Fibroblast of peridontal ligament (primary cell): Measurements from ENCODE around the gene TMEM44.
"Not testable (repeated sequence)": the region's sequence is repeated elsewhere in the genome, so short reads cannot be mapped to it uniquely, and the experiment has no call there.

Source experiments
- DNase-seq: peaks from one replicate; pipeline ENCODE4 v3.0.0-alpha.2; 2010; ENCODE audit errors: extremely low read depth

TMEM44 gene

GRCh38 chr3:194555175-194556062, 77.8 kb downstream of the TMEM44 start:
- DNase-seq = no peak

DNA sequence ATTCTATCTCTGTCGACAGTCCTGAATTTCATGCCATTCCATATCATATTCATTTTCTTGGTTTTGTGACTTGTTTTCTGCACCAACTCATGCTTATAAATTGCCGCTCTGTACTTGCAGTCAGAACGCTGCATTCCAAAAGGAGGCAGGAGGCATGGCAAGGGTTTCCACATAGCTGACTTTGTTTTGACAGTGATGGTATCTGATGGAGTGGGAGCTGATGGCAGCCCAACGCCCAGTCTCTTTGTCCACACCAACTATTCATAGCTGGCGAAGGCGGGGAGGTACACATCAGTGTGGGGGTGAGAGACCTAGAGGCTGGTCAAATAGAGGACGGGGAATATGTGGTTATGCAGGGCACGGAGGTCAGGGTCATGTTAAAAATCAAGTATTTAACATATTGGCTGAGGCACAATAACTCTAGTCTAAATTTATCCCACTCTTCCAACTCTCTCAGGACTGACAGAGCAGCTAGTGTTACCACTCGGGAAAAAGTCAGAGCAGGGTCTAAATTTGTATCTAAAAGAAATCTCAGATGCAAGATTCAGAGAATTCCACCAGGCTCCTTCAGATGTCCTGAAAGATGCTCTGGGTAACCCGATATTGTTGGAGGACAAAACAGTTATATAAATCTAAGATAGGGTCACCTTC, 78.6 kb downstream of the TMEM44 start:
- no peak for DNase-seq

DNA sequence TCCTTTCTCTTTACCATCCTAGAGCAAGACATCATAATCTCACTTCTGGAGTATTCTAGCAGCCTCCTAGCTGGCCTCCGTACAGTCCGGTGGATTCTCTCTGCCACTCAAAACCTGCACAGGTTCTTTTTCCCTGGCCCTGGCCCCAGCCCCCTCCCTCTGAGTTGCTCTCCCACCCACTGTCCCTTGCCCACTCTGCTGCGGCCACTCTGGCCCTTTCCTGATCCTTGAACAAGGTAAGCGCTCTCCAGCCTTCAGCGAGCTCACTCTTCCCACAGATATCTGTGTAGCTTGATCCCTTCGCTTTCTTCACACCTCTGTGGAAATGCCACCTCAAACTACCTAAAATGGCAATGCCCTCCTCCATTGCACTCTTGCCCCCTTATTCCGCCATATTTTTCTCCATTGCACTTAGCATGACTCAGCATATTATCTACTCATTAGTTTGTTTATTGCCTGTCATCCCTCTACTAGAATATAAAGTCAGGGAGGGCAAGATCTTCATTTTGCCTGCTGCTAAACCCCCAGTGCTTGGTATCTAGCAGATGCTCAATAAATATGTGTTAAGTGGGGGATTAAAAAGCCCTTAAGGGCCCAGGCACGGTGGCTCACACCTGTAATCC, 80.8 kb downstream of the TMEM44 start:
- no peak for DNase-seq

DNA sequence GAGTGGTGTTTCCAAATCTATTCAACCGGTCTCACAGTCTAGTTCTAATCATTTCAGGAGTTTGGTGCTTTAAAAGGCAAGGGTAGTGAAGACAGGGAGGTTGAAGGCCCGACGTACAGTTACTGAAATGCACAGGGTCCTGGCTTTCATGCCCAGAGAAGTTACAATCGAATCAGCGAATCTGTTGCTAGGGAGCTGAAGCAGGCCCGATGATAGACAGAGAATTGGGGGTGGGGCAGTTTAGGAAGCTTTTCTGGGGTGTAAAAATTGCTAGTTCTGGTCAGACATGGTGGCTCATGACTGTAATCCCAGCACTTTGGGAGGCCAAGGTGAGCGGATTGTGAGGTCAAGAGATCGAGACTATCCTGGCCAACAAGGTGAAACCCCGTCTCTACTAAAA, 83.4 kb downstream of the TMEM44 start:
- DNase-seq = no peak

- peak; percentile 76 for DNase-seq
Measured at GRCh38 chr3:194548346-194549321, 84.6 kb downstream of the TMEM44 start.

DNA sequence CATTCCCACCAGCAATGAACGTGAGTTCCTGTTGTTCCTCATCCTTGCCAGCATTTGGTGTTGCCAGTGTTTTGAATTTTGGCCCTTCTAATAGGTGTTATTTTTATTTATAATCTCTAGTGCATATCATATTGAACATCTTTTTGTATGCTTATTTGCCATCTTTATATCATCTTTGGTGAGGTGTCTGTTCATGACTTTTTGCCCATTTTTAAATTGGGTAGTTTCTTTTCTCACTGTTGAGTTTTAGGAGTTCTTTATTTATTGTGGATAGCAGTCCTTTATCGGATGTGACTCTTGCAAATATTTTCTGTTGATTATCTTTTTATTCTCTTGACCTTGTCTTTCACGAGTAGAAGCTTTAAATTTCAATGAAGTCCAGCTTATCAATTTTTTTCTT, 86.2 kb downstream of the TMEM44 start:
- no peak for DNase-seq

GRCh38 chr3:194545538-194545937, 87.7 kb downstream of the TMEM44 start:
- not testable (repeated sequence) for DNase-seq

DNA sequence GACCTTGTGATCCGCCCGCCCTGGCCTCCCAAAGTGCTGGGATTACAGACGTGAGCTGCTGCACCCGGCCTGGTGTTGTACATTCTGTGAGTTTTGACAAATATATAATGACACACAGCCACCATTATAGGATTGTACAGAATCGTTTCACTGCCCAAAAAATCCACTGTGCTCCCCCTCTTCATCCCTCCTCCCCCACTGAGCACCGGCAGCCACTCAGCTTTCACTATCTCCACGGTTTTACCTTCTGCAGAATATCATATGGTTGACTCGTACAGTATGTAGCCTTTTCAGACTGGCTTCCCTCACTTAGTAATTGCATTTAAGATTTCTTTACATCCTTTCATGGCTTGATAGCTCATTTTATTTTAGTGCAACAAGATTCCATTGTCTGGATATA, 89.7 kb downstream of the TMEM44 start:
- no peak for DNase-seq

DNA sequence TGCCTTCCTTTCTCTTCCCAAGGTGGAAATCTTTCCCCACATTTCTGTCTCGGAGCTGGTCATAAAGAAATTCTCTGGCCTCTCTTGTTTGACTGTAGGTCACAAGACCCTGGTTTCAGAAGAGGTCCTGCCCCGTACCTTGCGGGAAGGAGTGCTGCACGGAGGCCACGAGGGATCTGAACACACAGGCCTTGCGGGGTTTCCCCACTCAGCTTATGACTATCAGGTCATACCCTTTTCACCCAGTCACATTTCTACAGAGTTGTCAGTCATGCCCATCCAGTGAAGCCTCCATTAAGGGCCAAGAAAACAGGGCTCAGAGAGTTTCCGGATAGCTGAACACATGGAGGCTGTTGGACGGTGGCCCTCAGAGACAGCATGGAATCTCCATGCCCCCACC, 91.7 kb downstream of the TMEM44 start:
- no peak for DNase-seq

DNA sequence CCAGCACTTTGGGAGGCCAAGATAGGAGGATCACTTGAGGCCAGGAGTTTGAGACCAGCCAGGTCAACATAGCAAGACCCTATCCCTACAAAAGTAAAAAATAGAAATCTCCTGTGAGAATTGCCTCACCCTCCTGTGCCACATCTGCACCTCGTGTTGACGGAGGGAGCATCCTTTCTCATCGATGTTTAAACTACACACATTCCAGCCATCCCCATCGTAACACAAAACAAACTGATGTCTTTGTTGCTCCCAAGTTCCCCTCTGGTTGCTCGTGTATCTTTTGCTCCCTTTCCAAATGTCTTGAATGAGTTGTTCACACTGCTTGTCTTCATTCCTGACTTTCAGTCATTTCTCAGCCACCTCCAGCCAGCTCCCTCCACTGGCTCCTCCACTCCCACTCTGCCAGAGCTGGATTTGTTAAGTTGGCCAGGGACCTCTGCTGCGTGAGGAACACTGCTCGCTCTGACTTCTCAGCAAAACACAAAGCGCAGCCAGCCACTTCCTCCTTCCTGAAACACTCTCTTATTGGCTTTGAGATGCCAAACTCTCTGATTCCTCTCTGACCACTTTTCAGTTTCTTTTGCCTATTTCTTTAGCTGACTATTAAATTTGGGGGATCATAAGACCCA, 92.8 kb downstream of the TMEM44 start:
- peak; percentile 23 for DNase-seq

- DNase-seq = no peak
Measured at GRCh38 chr3:194539498-194539897, 93.7 kb downstream of the TMEM44 start.

DNA sequence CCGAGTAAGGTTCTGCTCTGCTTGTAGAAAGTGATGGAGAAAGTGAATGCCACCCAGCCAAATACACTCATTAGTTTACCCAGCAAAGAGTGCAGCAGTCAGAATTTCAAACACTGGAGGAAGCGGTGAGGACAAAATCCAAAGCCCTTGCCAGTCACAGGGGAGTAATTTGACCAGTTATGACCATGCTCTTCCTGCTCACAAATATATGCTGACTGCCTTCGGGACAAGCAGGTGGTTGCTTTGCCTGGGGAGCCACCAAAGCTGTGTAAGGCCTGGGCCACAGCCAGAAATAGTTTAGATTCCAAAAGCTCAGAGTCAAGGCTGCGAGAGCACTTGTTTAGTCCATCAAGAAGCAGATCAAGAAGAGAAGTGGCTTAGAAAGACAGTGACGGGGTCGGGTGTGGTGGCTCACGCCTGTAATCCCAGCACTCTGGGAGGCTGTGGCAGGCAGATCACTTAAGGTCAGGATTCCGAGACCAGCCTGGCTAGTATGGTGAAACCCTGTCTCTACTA, 95.4 kb downstream of the TMEM44 start:
- DNase-seq = peak; percentile 54
